Measurements from ENCODE around the gene EMC6.

GRCh38 chr17:3678095-3678820 lies 9.6 kb downstream of the EMC6 start:
- TF ChIP-seq POLR2A (IDR thresholded peaks at IDR 0.05) (no peak), CTCF (IDR thresholded peaks at IDR 0.05) (no peak)
